Naive B cell (primary cell): Measurements from ENCODE around the gene GRIN2D. TPM values are rescaled to one million over a fixed set of nuclear protein-coding genes. Genes with fewer than 3 reads are reported as not detected.
A peak's percentile ranks its signal among the peaks of the same experiment; 100 is the strongest.

Experiments
- ATAC-seq, 2 donors: fragments of 150-1000 bp; cut with Tn5 transposase; 2 replicates each; pipeline ENCODE4 v1.10.0; 2021; ENCODE audit warnings: low read depth in 2 of 2, mild to moderate bottlenecking in 2 of 2, moderate library complexity in 2 of 2
- DNase-seq: peaks from one replicate; pipeline ENCODE4 v3.0.0; 2022
- H3K27ac Mint-ChIP-seq, 6 donors: one replicate each; pipeline ENCODE4 v1.8.0; 2020 to 2022; ENCODE audit warnings: mild to moderate bottlenecking in 6 of 6, mixed read lengths in 6 of 6, moderate library complexity in 5 of 6, inconsistent platforms in 2 of 6
- H3K27me3 Mint-ChIP-seq, 3 donors: one replicate each; pipeline ENCODE4 v1.8.0; 2021 to 2022; ENCODE audit warnings: mixed read lengths in 3 of 3, mild to moderate bottlenecking in 1 of 3
- H3K36me3 Mint-ChIP-seq, 2 donors: one replicate each; pipeline ENCODE4 v1.8.0; 2020 to 2022; ENCODE audit warnings: mixed read lengths in 2 of 2, inconsistent platforms in 1 of 2, mild to moderate bottlenecking in 1 of 2
- H3K4me1 Mint-ChIP-seq, 3 donors: one replicate each; pipeline ENCODE4 v1.8.0; 2020 to 2022; ENCODE audit warnings: mixed read lengths in 3 of 3, inconsistent platforms in 1 of 3, mild to moderate bottlenecking in 1 of 3, moderate library complexity in 1 of 3
- H3K4me3 Mint-ChIP-seq, 8 donors: one replicate each; pipeline ENCODE4 v1.8.0; 2020 to 2022; ENCODE audit warnings: mild to moderate bottlenecking in 8 of 8, mixed read lengths in 8 of 8, moderate library complexity in 8 of 8, inconsistent platforms in 2 of 8
- H3K9me3 Mint-ChIP-seq, 7 donors: one replicate each; pipeline ENCODE4 v1.8.0; 2020 to 2022; ENCODE audit warnings: mixed read lengths in 7 of 7, mild to moderate bottlenecking in 5 of 7, inconsistent platforms in 2 of 7, moderate library complexity in 1 of 7
- polyA plus RNA-seq, 6 donors: library from polyadenylated mRNA; unstranded; fragments of 300-500 nt; fragmentation: Illumina TruSeq; gene quantifications; one replicate each; pipeline ENCODE4 v1.2.3, GENCODE V29; 2021; ENCODE audit warnings: low read depth in 6 of 6

Gene GRIN2D
- polyA plus RNA-seq, 6 donors from 2014 or later, result not detected

DNA sequence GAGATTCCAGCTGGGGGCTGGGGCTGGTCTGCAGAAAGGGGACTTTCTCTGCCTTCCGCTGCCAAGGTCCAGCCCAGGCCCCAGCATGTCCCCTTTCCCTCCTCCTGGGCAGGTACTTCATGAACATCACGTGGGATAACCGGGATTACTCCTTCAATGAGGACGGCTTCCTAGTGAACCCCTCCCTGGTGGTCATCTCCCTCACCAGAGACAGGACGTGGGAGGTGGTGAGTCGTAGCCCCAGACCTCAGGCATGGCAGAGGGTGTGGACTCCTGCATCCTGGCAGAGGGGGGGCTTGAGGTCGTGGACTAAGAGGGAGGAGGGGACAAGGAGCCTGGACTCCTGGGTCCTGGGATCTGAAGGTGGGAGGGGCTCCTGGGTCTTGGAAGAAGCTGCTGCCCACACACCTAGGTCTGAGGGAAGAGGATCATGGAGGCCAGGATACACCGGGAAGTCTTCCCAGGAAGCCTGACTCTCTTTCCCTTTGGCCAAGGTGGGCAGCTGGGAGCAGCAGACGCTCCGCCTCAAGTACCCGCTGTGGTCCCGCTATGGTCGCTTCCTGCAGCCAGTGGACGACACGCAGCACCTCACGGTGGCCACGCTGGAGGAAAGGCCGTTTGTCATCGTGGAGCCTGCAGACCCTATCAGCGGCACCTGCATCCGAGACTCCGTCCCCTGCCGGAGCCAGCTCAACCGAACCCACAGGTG lies 20.6 kb downstream of the GRIN2D start:
- H3K27me3 Mint-ChIP-seq, result peaks cover 17 to 86% (median 58%) of the 10 kb centered on the region in 3 donors

DNA sequence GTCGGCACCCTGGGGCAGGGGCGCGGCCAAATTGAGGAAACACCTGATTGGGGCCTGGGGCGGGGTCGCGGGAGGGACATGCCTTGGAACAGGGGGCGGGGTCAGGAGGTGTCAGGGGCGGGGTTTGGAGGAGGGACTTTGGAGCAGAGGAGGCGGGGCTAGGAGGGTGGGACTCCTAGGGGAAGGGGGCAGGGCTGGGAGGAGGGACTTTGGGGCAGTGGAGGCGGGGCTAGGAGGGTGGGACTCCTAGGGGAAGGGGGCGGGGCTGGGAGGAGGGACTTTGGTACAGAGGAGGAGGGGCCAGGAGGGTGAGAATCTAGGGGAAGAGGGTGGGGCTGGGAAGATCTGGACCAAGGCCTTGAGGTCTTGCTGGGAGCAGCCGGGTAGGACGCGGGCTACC lies 21.9 kb downstream of the GRIN2D start:
- ATAC-seq (peak; percentile 37 to 53), DNase-seq (peak; percentile 35)
- Mint-ChIP-seq H3K4me1 (peaks cover 23 to 33% (median 28%) of the 10 kb centered on the region in 3 donors), H3K4me3 (peak overlapping the region in 4 of 8 donors; percentile 39 to 84 (median 80)), H3K27ac (no peak overlapping the region), H3K27me3 (peaks cover 17 to 78% (median 55%) of the 10 kb centered on the region in 3 donors), H3K36me3 (no peaks in the 10 kb centered on the region), H3K9me3 (peaks cover 0 to 3% (median 0%) of the 10 kb centered on the region in 7 donors)

More for the DNA sequence above, 20.6 kb downstream of the GRIN2D start:
- no peak for ATAC-seq
- H3K27ac Mint-ChIP-seq, result peak overlapping the region in 2 of 6 donors; percentile 11 to 38
- H3K4me3 Mint-ChIP-seq, result peak overlapping the region; percentile 18 to 85 (median 72)
- H3K36me3 Mint-ChIP-seq, result no peaks in the 10 kb centered on the region
- peaks cover 20 to 30% (median 24%) of the 10 kb centered on the region in 3 donors for H3K4me1 Mint-ChIP-seq
- DNase-seq, result no peak
- peaks cover 0 to 3% (median 0%) of the 10 kb centered on the region in 7 donors for H3K9me3 Mint-ChIP-seq

DNA sequence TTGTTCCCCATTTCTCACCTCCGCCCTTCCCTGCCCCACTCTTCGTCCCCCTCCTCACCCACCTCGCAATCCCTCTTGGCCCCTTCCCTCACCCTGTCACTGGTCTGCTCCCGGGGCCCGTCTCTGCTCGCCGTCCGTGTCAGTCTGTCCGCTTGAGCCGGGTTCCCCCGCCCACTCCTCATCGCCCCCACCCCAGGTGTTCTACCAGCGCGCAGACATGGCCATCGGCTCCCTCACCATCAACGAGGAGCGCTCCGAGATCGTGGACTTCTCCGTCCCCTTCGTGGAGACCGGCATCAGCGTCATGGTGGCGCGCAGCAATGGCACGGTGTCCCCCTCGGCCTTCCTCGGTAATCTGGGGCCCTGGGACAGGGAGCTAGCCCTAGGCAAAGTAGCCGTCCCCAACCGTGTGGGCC lies 22.3 kb downstream of the GRIN2D start:
- Mint-ChIP-seq H3K36me3 (no peaks in the 10 kb centered on the region), H3K9me3 (peaks cover 0 to 3% (median 0%) of the 10 kb centered on the region in 7 donors), H3K4me3 (peak overlapping the region in 6 of 8 donors; percentile 32 to 80 (median 66)), H3K4me1 (peaks cover 23 to 33% (median 28%) of the 10 kb centered on the region in 3 donors), H3K27me3 (peaks cover 19 to 73% (median 51%) of the 10 kb centered on the region in 3 donors), H3K27ac (peak overlapping the region in 1 of 6 donors; percentile 38)
- ATAC-seq (no peak), DNase-seq (no peak)

DNA sequence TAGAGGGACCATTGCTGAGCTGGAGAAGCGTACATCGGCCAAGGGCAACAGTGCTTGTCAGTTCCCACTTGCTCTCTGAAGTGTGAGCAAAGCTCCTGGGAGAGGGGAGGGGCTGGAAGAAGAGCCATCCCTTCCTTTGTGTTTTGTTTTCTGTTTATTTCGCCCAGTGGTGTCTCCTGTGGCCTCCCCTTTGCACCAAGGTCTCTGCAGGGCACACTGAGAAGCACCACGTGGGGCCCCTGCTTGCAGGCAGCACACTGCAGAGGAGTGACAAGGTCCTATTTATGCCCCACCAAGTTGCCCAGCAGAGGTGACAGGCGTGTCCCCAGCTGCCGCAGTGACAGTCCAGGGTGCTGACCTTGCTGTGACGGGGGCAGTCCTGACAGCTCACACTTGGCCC lies 24.0 kb downstream of the GRIN2D start:
- H3K27ac Mint-ChIP-seq, result no peak overlapping the region
- H3K4me1 Mint-ChIP-seq, result peaks cover 23 to 33% (median 28%) of the 10 kb centered on the region in 3 donors
- H3K9me3 Mint-ChIP-seq, result peaks cover 0 to 3% (median 0%) of the 10 kb centered on the region in 7 donors
- no peaks in the 10 kb centered on the region for H3K36me3 Mint-ChIP-seq
- no peak overlapping the region for H3K4me3 Mint-ChIP-seq
- no peak for ATAC-seq
- H3K27me3 Mint-ChIP-seq, result peaks cover 21 to 64% (median 49%) of the 10 kb centered on the region in 3 donors
- no peak for DNase-seq

DNA sequence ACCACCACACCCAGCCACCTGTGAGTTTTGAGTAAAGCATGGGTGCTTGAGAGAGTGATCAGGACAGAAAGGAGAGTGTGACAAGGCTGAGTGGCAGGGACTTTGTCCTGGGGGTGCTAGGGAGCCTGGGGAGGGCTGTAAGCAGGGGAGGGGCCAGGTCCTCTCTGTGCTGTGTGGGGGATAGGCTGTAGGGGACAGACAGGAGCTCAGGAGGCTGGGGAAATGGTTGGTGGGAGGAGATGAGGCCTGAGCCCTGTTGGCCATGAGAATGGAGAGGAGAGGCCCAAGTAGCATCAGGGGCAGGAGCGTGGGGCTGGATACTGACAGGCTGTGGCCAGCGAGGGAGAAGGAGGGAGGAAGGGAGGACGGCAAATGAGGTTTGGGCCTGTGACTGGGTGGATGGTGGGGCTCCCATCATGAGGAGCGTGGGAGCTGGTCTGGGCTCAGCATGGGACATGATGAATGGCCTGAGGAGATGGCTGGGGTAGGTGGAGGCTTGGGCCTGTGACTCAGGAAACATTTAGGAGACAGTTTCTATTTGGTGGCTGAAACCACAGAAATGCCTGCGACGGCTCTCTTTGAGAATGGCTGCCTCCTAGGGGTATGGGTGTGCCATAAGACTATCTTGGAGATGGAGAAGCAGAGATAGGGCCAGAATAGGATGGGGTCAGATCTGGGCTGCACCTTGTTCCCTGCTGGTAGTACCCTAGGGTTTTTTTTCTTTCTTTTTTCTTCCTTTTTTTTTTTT lies 25.0 kb downstream of the GRIN2D start:
- Mint-ChIP-seq H3K36me3 (no peaks in the 10 kb centered on the region), H3K4me1 (peaks cover 23 to 33% (median 28%) of the 10 kb centered on the region in 3 donors), H3K27me3 (peaks cover 26 to 66% (median 51%) of the 10 kb centered on the region in 3 donors), H3K27ac (peak overlapping the region in 4 of 6 donors; percentile 22 to 89 (median 84)), H3K4me3 (peak overlapping the region; percentile 65 to 89 (median 81)), H3K9me3 (peaks cover 0 to 3% (median 0%) of the 10 kb centered on the region in 7 donors)
- no peak for DNase-seq
- peak in 1 of 2 donors; percentile 18 for ATAC-seq

DNA sequence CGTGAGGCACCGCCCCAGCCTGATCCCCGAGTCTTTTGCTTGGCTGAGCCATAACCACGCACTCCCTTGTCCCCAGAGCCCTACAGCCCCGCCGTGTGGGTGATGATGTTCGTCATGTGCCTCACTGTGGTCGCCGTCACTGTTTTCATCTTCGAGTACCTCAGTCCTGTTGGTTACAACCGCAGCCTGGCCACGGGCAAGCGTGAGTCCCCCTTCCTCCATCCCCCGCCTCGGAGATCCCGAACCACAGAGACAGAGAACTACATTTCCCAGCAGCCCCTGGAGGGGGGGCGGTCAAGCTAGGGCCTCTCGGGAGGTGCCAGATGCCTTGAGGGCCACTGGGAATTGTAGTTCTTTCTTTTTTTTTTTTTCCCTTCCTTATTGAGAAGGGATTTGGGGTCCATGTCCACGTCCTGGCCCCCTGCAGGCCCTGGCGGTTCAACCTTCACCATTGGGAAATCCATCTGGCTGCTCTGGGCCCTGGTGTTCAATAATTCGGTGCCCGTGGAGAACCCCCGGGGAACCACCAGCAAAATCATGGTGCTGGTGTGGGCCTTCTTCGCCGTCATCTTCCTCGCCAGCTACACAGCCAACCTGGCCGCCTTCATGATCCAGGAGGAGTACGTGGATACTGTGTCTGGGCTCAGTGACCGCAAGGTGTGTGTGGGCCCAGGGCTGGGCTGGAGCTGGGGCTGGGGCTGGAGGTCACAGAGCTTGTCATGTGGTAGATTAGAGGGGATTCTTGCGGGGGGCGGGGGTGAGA lies 25.9 kb downstream of the GRIN2D start:
- H3K27me3 Mint-ChIP-seq, result peaks cover 26 to 58% (median 46%) of the 10 kb centered on the region in 3 donors

DNA sequence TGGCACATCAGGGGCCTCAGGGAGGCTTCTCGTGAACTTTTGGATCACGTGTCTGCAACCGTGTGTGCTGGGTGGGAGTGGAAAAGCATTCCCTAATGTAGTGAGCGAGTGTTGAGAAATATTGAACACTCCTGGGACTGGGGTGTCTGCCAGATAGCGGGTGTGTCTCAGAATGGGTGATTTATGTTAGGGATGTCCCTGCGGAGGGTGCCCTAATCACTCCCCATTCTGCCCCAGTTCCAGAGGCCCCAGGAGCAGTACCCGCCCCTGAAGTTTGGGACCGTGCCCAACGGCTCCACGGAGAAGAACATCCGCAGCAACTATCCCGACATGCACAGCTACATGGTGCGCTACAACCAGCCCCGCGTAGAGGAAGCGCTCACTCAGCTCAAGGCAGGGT lies 28.1 kb downstream of the GRIN2D start:
- Mint-ChIP-seq H3K4me3 (no peak overlapping the region), H3K4me1 (peaks cover 18 to 19% (median 19%) of the 10 kb centered on the region in 3 donors), H3K9me3 (no peaks in the 10 kb centered on the region), H3K36me3 (no peaks in the 10 kb centered on the region), H3K27ac (no peak overlapping the region), H3K27me3 (peaks cover 16 to 36% (median 33%) of the 10 kb centered on the region in 3 donors)
- DNase-seq, result no peak
- no peak for ATAC-seq

More for the DNA sequence above, 25.9 kb downstream of the GRIN2D start:
- DNase-seq, result peak; percentile 67
- ATAC-seq, result peak; percentile 78 to 80
- Mint-ChIP-seq H3K4me3 (peak overlapping the region; percentile 65 to 89 (median 80)), H3K27ac (peak overlapping the region in 4 of 6 donors; percentile 59 to 90 (median 83)), H3K36me3 (no peaks in the 10 kb centered on the region), H3K9me3 (peaks cover 0 to 3% (median 0%) of the 10 kb centered on the region in 7 donors), H3K4me1 (peaks cover 16 to 33% (median 27%) of the 10 kb centered on the region in 3 donors)

DNA sequence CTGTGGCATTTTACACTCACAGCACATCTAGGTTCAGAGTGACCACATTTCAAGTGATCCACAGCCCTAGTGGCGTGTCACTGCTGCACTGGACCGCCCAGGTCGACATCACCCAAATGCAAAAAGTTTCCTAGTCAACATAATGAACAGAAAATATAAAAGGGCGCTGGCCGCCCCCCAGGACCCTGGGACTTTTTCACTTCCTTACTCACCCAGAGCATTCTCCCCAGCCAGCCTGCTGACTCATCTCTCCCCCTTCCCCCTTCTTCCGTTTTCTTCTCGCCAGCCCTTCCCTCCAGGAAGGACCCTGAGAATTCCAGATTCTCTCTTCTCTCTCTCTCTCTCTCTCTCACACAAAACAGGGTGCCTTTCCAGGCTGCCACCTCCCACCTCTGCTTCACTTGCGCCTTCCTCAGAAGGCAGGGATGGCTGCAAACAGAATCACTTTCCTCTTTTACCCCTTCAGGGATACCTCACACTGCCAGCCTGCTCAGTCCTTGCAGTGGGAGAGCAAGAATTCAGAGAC lies 31.3 kb downstream of the GRIN2D start:
- no peak for DNase-seq
- no peak for ATAC-seq
- peaks cover 5 to 7% (median 7%) of the 10 kb centered on the region in 3 donors for H3K4me1 Mint-ChIP-seq
- H3K4me3 Mint-ChIP-seq, result peak overlapping the region in 1 of 8 donors; percentile 61
- H3K9me3 Mint-ChIP-seq, result no peaks in the 10 kb centered on the region
- H3K27ac Mint-ChIP-seq, result peak overlapping the region in 2 of 6 donors; percentile 35 to 63
- H3K27me3 Mint-ChIP-seq, result peaks cover 8 to 11% (median 9%) of the 10 kb centered on the region in 3 donors
- no peaks in the 10 kb centered on the region for H3K36me3 Mint-ChIP-seq

DNA sequence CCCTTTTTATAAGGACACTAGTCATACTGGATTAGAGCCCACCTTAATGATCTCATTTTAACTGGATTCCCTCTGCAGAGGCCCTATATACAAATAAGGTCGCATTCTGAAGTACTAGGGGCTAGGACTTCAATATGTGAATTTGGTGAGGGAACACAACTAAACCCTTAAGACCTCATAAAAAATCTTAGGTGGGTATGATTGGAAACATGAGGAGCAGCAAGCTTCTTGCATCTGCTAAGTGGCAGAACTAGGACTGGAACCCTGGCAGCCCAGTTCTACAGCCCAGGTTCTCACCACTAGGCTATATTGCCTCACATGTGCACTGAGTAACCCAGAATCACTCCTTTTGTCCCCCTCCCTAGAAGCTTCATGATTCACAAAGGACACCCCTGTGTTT lies 35.2 kb downstream of the GRIN2D start:
- peaks cover 2 to 16% (median 10%) of the 10 kb centered on the region in 3 donors for H3K27me3 Mint-ChIP-seq
- H3K9me3 Mint-ChIP-seq, result no peaks in the 10 kb centered on the region
- no peak overlapping the region for H3K4me3 Mint-ChIP-seq
- H3K27ac Mint-ChIP-seq, result no peak overlapping the region
- no peaks in the 10 kb centered on the region for H3K36me3 Mint-ChIP-seq
- DNase-seq (no peak), ATAC-seq (no peak)
- peaks cover 5 to 7% (median 7%) of the 10 kb centered on the region in 3 donors for H3K4me1 Mint-ChIP-seq

DNA sequence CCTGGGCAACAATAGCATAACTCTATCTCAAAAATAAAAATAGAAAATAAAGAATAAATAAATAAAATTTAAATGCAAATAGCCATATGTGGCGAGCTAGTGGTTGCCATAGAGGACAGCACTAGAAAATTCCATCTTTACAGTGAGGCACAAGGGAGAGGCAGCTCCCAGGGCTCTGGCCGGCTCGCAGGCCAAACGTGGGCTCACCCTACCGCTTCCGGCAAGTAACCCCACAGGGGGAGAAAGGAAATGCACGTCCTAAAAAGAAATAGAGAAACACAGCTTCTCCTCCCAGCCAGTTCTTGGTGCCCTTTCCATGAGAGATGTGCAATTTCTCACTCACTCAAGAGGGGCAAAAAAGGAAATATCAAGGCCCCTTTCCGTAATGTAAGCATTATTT lies 39.9 kb downstream of the GRIN2D start:
- Mint-ChIP-seq H3K4me3 (no peak overlapping the region), H3K9me3 (no peaks in the 10 kb centered on the region), H3K27me3 (peaks cover 26 to 46% (median 31%) of the 10 kb centered on the region in 3 donors), H3K4me1 (no peaks in the 10 kb centered on the region), H3K27ac (no peak overlapping the region), H3K36me3 (no peaks in the 10 kb centered on the region)
- no peak for ATAC-seq
- DNase-seq, result no peak

DNA sequence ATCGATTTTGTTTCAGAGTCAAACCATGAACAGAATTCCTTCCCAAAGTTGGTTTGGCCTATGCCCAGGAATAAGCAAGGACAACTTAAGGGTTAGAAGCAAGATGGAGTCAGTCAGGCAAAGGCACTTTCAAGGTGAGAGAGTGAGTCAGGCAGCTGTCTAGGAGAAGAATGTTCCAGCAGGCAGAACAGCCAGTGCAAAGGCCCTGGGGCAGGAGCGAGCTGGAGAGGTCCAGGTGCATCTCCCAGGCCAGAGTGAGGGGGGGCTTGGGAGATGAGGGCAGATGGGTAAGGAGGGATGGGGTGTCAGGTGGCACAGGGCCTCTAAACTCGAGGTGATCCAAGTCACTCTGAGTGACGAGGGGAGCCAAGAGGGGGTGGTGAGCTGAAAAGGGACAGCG lies 43.1 kb downstream of the GRIN2D start:
- H3K27ac Mint-ChIP-seq, result no peak overlapping the region
- no peaks in the 10 kb centered on the region for H3K36me3 Mint-ChIP-seq

DNA sequence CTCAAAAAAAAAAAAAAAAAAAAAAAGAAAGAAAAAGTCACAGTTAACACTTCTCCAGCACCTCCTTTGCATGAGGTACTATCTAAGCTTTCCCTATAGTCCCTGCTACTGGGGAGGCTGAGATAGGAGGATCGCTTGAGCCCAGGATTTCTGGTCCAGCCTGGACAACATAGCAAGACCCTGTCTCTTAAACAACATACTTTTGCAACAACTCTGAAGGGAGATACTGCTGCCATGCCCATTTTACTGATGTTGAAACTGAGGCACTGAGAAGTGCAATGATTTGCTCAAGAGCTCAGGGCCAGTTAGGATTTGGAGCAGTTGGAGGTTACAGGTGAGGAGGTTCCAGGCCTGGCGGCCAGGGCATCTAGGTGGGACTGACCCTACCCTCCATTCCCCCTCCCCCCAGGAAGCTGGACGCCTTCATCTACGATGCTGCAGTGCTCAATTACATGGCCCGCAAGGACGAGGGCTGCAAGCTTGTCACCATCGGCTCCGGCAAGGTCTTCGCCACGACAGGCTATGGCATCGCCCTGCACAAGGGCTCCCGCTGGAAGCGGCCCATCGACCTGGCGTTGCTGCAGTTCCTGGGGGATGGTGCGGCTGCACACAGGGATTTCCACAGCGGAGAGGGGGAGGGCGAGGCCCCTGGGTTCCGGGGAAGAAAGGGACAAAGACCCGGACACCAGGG lies 48.0 kb downstream of the GRIN2D start:
- Mint-ChIP-seq H3K4me3 (peak overlapping the region; percentile 33 to 77 (median 70)), H3K9me3 (no peaks in the 10 kb centered on the region), H3K27ac (no peak overlapping the region), H3K36me3 (peaks cover 0 to 6% of the 10 kb centered on the region in 2 donors), H3K4me1 (peaks cover 23 to 28% (median 25%) of the 10 kb centered on the region in 3 donors), H3K27me3 (peaks cover 22 to 40% (median 35%) of the 10 kb centered on the region in 3 donors)
- ATAC-seq, result no peak
- no peak for DNase-seq

More for the DNA sequence above, 43.1 kb downstream of the GRIN2D start:
- ATAC-seq, result no peak
- Mint-ChIP-seq H3K4me3 (peak overlapping the region in 1 of 8 donors; percentile 25), H3K27me3 (peaks cover 25 to 38% (median 30%) of the 10 kb centered on the region in 3 donors), H3K4me1 (peaks cover 0 to 1% (median 0%) of the 10 kb centered on the region in 3 donors), H3K9me3 (no peaks in the 10 kb centered on the region)
- DNase-seq, result no peak
